HG03439 (cell line): ENCODE measurements around the gene TMEM94.

ENCODE experiments used
- ATAC-seq: cut with Tn5 transposase; IDR thresholded peaks from one replicate; pipeline ENCODE4 v1.9.1; 2021; ENCODE audit warnings: mild to moderate bottlenecking, moderate library complexity; ENCODE audit not compliant: unreplicated experiment

TMEM94 gene

DNA sequence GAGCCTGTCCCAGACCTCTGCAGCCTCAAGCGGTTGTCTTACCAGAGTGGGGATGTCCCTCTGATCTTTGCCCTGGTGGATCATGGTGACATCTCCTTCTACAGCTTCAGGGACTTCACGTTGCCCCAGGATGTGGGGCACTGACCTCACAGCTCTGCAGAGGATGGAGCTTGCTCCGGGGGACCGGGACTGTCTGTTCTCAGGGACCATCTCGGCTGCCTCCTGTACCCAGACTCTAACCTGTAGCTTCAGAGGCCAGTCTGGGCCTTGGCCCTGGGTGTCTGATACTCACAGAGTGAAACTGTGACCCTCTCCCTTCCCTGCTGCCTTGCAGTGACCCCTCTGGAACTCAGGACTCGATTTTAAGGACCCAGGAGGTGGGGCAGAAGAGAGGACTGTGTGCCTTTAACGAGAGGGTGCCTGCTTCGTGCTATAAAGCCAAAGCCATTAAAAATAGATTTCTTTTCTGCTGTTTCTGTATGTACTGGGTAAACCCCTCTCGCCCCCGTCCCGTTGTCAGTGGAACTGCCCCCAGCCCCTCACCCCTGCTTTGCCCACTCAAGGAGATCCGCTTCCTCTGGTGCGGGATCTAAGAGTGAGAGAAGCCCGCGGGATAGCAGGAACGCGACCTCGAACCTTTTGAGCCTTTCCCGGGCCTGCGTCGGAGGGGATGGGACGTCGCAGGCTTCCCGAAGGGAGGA lies 68.0 kb downstream of the TMEM94 start:
- no peak for ATAC-seq

GRCh38 chr17:75524970-75525805 lies 68.8 kb downstream of the TMEM94 start, which contains the start of gene LLGL2:
LLGL2 (plus strand) TSS chr17:75525697; CDS start chr17:75543427, 17,730 bp downstream.
- ATAC-seq, result peak; percentile 68

DNA sequence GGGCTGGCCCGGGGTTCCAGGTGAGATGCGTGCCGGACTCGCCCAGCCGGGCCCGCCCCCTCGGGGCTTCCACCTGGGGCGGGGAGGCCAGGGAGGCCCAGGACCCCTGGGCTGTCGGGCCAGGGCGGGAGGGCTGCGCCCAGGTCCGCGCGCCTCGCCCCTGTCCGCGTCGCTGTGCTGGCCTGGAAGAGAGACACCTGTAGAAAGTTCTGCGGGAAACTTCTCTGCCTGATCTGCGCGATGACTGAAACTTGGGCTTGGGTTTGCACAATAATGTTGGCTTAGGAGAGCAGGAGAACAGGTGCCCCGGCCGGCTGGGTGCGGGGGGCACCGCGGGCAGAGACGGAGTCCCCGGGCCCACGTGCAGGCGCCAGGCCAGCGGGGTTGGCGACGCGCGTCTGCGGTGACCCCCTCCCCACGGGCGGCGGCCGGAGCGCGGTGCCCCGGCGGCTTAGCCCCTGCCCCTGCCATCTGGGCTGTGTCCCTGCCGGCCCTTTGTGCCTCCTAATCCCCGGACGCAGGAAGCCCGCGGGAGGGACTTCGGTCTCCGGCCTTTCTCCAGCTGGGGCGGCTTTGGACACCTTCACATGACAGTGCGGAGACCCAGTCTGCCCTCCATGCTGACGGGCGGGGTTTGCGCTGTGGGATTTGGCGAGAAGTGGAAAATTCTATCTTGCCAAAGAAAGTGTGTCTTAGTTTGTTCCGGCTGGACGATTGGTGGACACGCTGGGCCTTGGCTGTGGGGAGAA lies 69.5 kb downstream of the TMEM94 start:
- ATAC-seq, result no peak

- no peak for ATAC-seq
Measured at GRCh38 chr17:75526555-75527270, 70.3 kb downstream of the TMEM94 start.

GRCh38 chr17:75530837-75531720 lies 74.6 kb downstream of the TMEM94 start:
- no peak for ATAC-seq

GRCh38 chr17:75531721-75532072 lies 75.3 kb downstream of the TMEM94 start:
- ATAC-seq, result no peak

DNA sequence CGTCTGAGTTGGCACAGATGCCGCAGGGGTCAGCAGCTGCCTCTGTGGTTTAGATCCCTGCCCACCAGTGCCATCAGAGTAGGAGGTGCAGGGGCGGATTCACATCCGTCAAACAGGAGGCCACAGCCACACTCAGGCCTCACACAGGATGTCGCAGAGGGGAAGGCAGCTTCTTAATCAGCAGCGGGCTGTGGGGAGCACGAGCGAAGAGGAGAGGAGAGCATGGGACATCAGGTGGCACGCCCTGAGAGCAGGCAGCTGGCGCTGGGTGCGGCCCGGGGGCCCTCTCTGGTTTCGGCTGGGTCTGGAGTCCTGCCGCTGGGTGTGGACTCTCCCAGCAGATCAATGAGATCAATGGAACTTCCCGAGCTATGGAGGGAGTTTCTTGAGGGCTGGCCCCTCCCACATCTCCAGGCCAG lies 78.7 kb downstream of the TMEM94 start:
- ATAC-seq, result no peak

- ATAC-seq, result no peak
Measured at GRCh38 chr17:75535871-75536270, 79.4 kb downstream of the TMEM94 start.

DNA sequence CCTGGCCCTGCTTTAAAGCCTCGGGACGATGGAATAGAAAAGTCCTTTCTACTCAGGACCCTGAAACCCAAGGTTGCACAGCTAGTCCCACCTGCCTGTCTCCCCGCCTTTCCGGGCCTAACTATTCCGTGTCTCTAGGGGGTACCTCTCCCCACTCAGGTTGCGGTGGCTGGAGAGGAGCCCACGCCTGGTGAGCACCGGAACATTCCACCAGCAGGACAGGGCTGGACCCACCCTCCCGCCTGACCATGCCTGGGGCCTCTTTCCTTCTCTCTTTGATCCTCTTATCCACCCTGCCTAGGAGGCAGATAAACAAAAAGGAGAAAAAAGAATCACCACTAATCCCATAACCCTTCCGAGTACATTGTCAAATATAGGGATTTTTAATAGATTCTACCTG lies 79.9 kb downstream of the TMEM94 start:
- no peak for ATAC-seq

DNA sequence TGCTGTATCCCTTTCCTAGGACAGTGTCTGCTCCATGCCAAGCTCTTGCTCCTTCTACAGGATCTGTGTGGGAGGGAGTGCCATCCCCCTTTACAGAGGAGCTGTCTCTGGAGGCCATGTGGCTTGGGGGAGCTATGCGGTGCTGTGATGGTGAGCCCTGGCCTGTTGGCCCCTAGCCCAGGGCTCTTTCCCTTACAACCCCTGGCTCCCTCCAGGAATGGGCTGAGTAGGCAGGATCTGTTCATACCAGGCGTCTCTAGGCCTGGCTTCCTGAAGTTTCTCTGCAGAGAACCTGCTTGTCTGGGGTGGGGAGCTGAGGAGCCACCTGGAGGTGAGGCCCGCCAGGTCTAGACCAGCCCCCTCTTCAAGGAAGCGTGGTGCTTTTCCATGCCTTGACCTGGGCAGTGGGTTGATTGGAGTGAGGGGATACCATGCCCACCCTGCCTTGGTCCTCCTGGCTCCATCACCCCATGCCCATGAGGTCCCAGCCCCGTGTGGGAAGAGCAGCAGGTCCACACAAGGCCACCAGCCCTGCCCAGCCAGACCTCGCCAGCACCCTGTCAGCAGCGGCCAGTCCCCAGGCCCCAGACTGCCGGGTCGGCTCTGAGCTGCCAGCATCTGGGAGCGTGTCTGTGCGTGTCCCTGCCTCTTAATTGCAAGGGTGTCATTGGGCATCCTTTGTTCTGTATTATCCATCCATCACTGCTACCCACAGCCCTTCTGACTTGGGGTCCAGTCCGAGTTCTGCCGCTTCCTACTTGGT lies 83.7 kb downstream of the TMEM94 start:
- no peak for ATAC-seq

GRCh38 chr17:75540923-75541503 lies 84.6 kb downstream of the TMEM94 start:
- ATAC-seq, result no peak

DNA sequence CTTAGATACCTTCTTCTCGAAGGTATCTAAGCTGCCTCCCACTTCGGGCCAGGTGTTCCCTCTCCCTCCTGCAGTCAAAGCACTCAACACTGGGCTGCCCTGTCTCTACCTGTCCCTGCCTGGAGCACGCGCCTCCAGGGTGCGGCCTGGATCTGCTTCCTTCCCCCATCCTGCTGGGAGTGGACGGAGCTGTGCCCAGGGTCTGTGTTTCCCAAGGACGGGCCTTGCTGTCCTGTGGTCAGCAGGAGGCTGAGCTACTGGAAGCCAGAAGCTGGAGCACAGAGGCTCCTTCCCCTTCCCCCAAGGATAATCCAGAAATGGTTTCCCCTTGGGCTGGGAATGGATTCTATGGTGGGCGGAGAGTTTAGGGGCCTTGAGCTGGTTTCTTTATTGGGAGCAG lies 85.8 kb downstream of the TMEM94 start:
- ATAC-seq, result no peak

- no peak for ATAC-seq
Measured at GRCh38 chr17:75542728-75543336, 86.4 kb downstream of the TMEM94 start.

DNA sequence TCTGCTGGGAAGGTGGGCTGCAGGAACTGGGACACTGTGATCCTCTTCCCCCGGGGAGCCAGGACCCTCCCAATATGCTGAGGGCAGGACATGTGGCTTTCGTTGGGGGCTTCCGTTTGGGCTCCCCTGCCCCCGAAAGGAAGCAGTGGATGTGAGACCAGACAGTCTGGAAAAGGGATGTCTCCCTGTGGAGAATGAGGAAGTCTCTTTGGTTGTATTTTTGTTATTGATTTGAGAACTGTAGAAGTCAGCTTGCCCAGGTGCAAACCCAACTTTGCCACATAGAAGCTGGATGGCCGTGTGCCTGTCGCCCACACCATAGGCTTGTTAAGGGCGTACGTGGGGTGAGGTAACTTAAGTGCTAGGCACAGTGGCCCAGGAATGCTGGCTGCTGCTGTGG lies 87.8 kb downstream of the TMEM94 start:
- no peak for ATAC-seq

GRCh38 chr17:75546181-75546580 lies 89.7 kb downstream of the TMEM94 start:
- ATAC-seq, result no peak

- ATAC-seq, result no peak
Measured at GRCh38 chr17:75547091-75547490, 90.7 kb downstream of the TMEM94 start.

- no peak for ATAC-seq
Measured at GRCh38 chr17:75548813-75549212, 92.4 kb downstream of the TMEM94 start.
